GM19035 (cell line): ENCODE data around the gene GBX1.

Source experiments
- ATAC-seq: cut with Tn5 transposase; IDR thresholded peaks from one replicate; pipeline ENCODE4 v1.9.1; 2021; ENCODE audit not compliant: unreplicated experiment

GBX1 gene

GRCh38 chr7:151174246-151175046, 7.0 kb upstream of the GBX1 start:
- ATAC-seq = no peak

- ATAC-seq = no peak
These were observed 6.1 kb upstream of the GBX1 start for GRCh38 chr7:151173386-151174245.

GRCh38 chr7:151172273-151173141, 5.0 kb upstream of the GBX1 start:
- peak; percentile 63 for ATAC-seq

GRCh38 chr7:151168787-151169162, 1.3 kb upstream of the GBX1 start:
- ATAC-seq = no peak

GRCh38 chr7:151168003-151168786, 701 bp upstream of the GBX1 start:
- peak; percentile 60 for ATAC-seq

- no peak for ATAC-seq
These were observed 781 bp downstream of the GBX1 start for GRCh38 chr7:151166629-151167196.

GRCh38 chr7:151161757-151162156, 5.7 kb downstream of the GBX1 start:
- ATAC-seq = no peak

- ATAC-seq = no peak
These were observed 9.7 kb downstream of the GBX1 start for GRCh38 chr7:151157645-151158329.

- ATAC-seq = no peak
These were observed 14.6 kb downstream of the GBX1 start for GRCh38 chr7:151152643-151153513.

- ATAC-seq = no peak
These were observed 17.1 kb downstream of the GBX1 start for GRCh38 chr7:151150388-151150787.

- no peak for ATAC-seq
These were observed 18.9 kb downstream of the GBX1 start for GRCh38 chr7:151148319-151149259.

GRCh38 chr7:151146761-151147160, 20.7 kb downstream of the GBX1 start:
- no peak for ATAC-seq

GRCh38 chr7:151144387-151144786, 23.1 kb downstream of the GBX1 start:
- no peak for ATAC-seq

GRCh38 chr7:151143261-151144015, 24.1 kb downstream of the GBX1 start:
- no peak for ATAC-seq

GRCh38 chr7:151142686-151143040, 24.8 kb downstream of the GBX1 start:
- ATAC-seq = no peak

GRCh38 chr7:151141855-151142685, 25.4 kb downstream of the GBX1 start:
- no peak for ATAC-seq
